ENCODE results near the gene CCL11.

- TF ChIP-seq CTCF (IDR thresholded peaks at IDR 0.05) (no peak), POLR2AphosphoS5 (IDR thresholded peaks at IDR 0.05; ENCODE audit: low read depth, low read length) (no peak)
- TF ChIP-seq, protein P1, sequence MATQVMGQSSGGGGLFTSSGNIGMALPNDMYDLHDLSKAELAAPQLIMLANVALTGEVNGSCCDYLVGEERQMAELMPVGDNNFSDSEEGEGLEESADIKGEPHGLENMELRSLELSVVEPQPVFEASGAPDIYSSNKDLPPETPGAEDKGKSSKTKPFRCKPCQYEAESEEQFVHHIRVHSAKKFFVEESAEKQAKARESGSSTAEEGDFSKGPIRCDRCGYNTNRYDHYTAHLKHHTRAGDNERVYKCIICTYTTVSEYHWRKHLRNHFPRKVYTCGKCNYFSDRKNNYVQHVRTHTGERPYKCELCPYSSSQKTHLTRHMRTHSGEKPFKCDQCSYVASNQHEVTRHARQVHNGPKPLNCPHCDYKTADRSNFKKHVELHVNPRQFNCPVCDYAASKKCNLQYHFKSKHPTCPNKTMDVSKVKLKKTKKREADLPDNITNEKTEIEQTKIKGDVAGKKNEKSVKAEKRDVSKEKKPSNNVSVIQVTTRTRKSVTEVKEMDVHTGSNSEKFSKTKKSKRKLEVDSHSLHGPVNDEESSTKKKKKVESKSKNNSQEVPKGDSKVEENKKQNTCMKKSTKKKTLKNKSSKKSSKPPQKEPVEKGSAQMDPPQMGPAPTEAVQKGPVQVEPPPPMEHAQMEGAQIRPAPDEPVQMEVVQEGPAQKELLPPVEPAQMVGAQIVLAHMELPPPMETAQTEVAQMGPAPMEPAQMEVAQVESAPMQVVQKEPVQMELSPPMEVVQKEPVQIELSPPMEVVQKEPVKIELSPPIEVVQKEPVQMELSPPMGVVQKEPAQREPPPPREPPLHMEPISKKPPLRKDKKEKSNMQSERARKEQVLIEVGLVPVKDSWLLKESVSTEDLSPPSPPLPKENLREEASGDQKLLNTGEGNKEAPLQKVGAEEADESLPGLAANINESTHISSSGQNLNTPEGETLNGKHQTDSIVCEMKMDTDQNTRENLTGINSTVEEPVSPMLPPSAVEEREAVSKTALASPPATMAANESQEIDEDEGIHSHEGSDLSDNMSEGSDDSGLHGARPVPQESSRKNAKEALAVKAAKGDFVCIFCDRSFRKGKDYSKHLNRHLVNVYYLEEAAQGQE (IDR thresholded peaks at IDR 0.05; ENCODE audit: insufficient read depth in 1 of 2, low read depth in 2 of 2, low read length in 1 of 2), result no peak
These were observed 14.5 kb downstream of the CCL11 start for GRCh38 chr17:34299956-34300577.

Data from Panc1 (cell line).